ENCODE results near the gene LGI1. TPM values are rescaled to one million over a fixed set of nuclear protein-coding genes. Genes with fewer than 3 reads are reported as not detected.

The LGI1 gene
- total and polyA plus RNA-seq, 9 of the 15 experiments (the other 6 are each of a cell fraction or from before 2014, with no cell fraction given) = not detected

DNA sequence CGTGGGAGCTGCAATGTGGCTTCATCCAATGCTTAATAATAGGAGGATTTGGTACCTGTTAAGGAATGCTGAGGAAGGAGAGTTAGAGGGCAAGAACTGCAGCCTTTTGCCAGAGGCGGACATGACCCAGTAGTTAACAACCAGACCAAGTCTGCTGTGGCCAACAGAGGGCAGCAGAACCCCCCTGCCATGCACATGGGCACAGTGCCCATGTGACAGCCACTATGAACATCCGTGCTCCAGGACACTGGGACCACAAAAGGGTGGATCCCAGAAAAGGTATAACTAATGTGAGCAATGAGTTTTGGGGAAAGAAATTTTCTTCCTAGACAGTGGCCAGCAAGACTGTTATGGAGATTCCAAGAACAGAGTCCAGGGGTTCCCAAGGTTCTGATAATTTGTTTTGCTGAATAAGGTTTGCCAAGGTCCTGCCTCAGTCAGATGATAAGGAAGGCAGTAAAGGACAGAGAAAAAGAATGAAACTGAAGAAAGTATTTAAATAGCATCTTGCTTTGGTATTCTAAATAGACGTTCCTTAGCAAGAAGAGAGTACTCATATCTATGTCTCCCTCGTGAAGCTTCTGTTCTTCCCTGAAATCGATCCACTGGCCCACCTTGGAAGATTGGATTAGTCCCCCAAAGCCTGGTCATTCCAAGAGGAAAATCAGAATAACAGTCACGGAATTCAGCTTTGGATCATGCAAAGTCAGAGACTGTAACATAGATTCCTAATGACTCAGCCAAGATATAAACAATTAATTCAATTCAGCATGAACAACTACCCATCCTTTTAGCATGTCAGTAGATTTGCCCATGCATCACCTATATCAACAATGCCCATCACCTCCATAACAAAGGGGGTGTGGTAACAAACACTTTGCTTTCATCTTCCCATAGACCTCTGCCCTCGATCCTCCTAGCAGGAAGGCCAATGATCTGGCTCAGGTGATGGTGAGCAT is 56.0 kb downstream of the LGI1 start:
- DNase-seq (ENCODE audit: extremely low read depth in 1 of 4, low spot score in 3 of 4) (peak in 1 of 4 experiments; percentile 13), ATAC-seq (no peak), FAIRE-seq (no peak)
- ChIA-PET CTCF (ENCODE audit: low intra/inter-chr PET ratio) (no interaction called here), POLR2A (interaction anchor here (1.2 kb wide), 1 partner anchor 257 kb away, joined by 3 read pairs; no protein-coding TSS in a partner anchor)
- in situ Hi-C loops (cut with MboI) (no loop called here), intact Hi-C loops (cut with micrococcal nuclease) (loop anchor here (10.0 kb wide), 1 partner anchor 259 kb away; no protein-coding TSS in a partner anchor)
- no peaks in the 10 kb centered on the region for H4K20me1 ChIP-seq (replicated peaks; ENCODE audit: control insufficient read depth, insufficient read depth, low read length)
- no peak overlapping the region for H2AFZ ChIP-seq (ENCODE audit: low read depth, low read length)
- H3K9me1 ChIP-seq (ENCODE audit: control insufficient read depth, insufficient read depth, low read length) = no peaks in the 10 kb centered on the region
- no peak overlapping the region for H3K4me2 ChIP-seq (ENCODE audit: insufficient read depth, low read length)
- no peaks in the 10 kb centered on the region for H3K79me2 ChIP-seq (ENCODE audit: control insufficient read depth, insufficient read depth, low read length)
- no peaks in the 10 kb centered on the region for H3K9me3 ChIP-seq (replicated peaks; ENCODE audit: control insufficient read depth, insufficient read depth, low read depth, low read length)
- no peak overlapping the region for H3K9ac ChIP-seq (ENCODE audit: insufficient read depth in 1 of 2, low read depth in 2 of 2, low read length in 2 of 2)
- no peaks in the 10 kb centered on the region for H3K36me3 ChIP-seq (ENCODE audit: control insufficient read depth, insufficient read depth, low read length)
- H3K4me1 ChIP-seq (replicated peaks in 1 of 2; ENCODE audit: control insufficient read depth in 2 of 2, insufficient read depth in 2 of 2, low read length in 2 of 2) = no peaks in the 10 kb centered on the region
- H3K27me3 ChIP-seq (ENCODE audit: control insufficient read depth in 2 of 2, insufficient read depth in 2 of 2, low read length in 2 of 2) = no peaks in the 10 kb centered on the region; a peak in 1 of 5 replicates
- no TSS peak for BruUV-seq (replicated peaks)
- TF ChIP-seq ZNF224 (CRISPR knock-in tag; IDR thresholded peaks at IDR 0.05) (no peak), HMBOX1 (IDR thresholded peaks at IDR 0.05) (no peak)
- TF ChIP-seq, protein P1, sequence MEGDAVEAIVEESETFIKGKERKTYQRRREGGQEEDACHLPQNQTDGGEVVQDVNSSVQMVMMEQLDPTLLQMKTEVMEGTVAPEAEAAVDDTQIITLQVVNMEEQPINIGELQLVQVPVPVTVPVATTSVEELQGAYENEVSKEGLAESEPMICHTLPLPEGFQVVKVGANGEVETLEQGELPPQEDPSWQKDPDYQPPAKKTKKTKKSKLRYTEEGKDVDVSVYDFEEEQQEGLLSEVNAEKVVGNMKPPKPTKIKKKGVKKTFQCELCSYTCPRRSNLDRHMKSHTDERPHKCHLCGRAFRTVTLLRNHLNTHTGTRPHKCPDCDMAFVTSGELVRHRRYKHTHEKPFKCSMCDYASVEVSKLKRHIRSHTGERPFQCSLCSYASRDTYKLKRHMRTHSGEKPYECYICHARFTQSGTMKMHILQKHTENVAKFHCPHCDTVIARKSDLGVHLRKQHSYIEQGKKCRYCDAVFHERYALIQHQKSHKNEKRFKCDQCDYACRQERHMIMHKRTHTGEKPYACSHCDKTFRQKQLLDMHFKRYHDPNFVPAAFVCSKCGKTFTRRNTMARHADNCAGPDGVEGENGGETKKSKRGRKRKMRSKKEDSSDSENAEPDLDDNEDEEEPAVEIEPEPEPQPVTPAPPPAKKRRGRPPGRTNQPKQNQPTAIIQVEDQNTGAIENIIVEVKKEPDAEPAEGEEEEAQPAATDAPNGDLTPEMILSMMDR (IDR thresholded peaks at IDR 0.05 in 2 of 3, conservative IDR thresholded peaks at IDR 0.05 in 1 of 3; ENCODE audit: insufficient read depth in 2 of 3, low read depth in 1 of 3, low read length in 3 of 3) = peak; percentile 31 to 37 (median 32); a peak in 2 of 6 replicates
- H3K27ac ChIP-seq (ENCODE audit: extremely low read depth, low read depth, low read length) = no peak overlapping the region
- 0% methylated on average over 5 of the region's 8 CpGs for WGBS (ENCODE audit: insufficient coverage, low coverage, missing lambda C conversion rate)
- H3K4me3 ChIP-seq = no peak overlapping the region

Data from K562 (cell line).